Measurements from ENCODE around the gene WDR47. TPM values are rescaled to one million over a fixed set of nuclear protein-coding genes. Genes with fewer than 3 reads are reported as not detected.

Gene WDR47
- total and polyA plus RNA-seq, 10 of the 15 experiments (the other 5 are each of a cell fraction or from before 2014, with no cell fraction given) = 2.4 to 9.7 (median 5.9) TPM

GRCh38 chr1:108949044-108949443 lies 92.9 kb downstream of the WDR47 start (continued):
- TF ChIP-seq CTCF (IDR thresholded peaks at IDR 0.05 in 2 of 3, conservative IDR thresholded peaks at IDR 0.05 in 1 of 3; ENCODE audit: control insufficient read depth in 2 of 3, extremely low read depth in 1 of 3, insufficient read depth in 1 of 3, low read depth in 3 of 3, low read length in 3 of 3) = no peak

GRCh38 chr1:108947871-108948525 lies 93.9 kb downstream of the WDR47 start:
- H3K9ac ChIP-seq (ENCODE audit: control insufficient read depth, insufficient read depth, low read length) = no peak overlapping the region
- ChIA-PET POLR2A (interaction anchor here (0.6 to 1.7 kb wide), 3 partner anchors 12 to 139 kb away, joined by 4 to 5 read pairs (median 5); no protein-coding TSS in a partner anchor), RAD21 (ENCODE audit: unreplicated experiment) (no interaction called here), SMC1A (ENCODE audit: uncharacterized antibody, unreplicated experiment) (interaction anchor here (1.0 to 1.8 kb wide), 3 partner anchors 15 to 164 kb away, joined by 3 to 6 read pairs (median 4); partner anchors contain the start of gene CLCC1), CTCF (interaction anchor here (0.7 to 1.4 kb wide), 3 partner anchors 49 to 620 kb away, joined by 3 to 6 read pairs (median 4); a partner anchor contains a TSS)
- no peaks in the 10 kb centered on the region for H3K27me3 ChIP-seq (replicated peaks in 1 of 2; ENCODE audit: control insufficient read depth in 2 of 2, insufficient read depth in 2 of 2, low read length in 1 of 2)
- no peaks in the 10 kb centered on the region for H4K20me1 ChIP-seq (ENCODE audit: control insufficient read depth, insufficient read depth)
- no peak overlapping the region for H2AFZ ChIP-seq (ENCODE audit: control insufficient read depth, low read depth, low read length)
- TF ChIP-seq ZNF274 (IDR thresholded peaks at IDR 0.05; ENCODE audit: insufficient read depth, insufficient read length) (no peak), CHD4 (IDR thresholded peaks at IDR 0.05) (no peak), IKZF2 (IDR thresholded peaks at IDR 0.05) (no peak), NFIC (IDR thresholded peaks at IDR 0.05; ENCODE audit: low read depth, low read length) (no peak), BRCA1 (IDR thresholded peaks at IDR 0.05; ENCODE audit: low read depth, low read length) (no peak)
- ATAC-seq (no peak), DNase-seq (ENCODE audit: low read depth, low spot score) (no peak), FAIRE-seq (no peak)
- intact Hi-C loops (cut with micrococcal nuclease; ENCODE audit: unreplicated experiment) (no loop called here), in situ Hi-C loops (cut with MboI) (no loop called here)
- H3K4me3 ChIP-seq = no peak overlapping the region
- peaks cover 12% of the 10 kb centered on the region for H3K79me2 ChIP-seq (ENCODE audit: control insufficient read depth, insufficient read depth, low read length)
- H3K4me2 ChIP-seq (ENCODE audit: control insufficient read depth, insufficient read depth) = no peak overlapping the region
- peaks cover 0 to 9% of the 10 kb centered on the region in 2 experiments for H3K36me3 ChIP-seq (ENCODE audit: control insufficient read depth in 2 of 2, insufficient read depth in 2 of 2, low read length in 1 of 2)
- no peaks in the 10 kb centered on the region for H3K4me1 ChIP-seq (ENCODE audit: control insufficient read depth, insufficient read depth, low read length)
- 68% methylated on average over 6 of the region's 6 CpGs for WGBS (ENCODE audit: insufficient coverage, insufficient replicate concordance, low lambda C conversion rate, missing lambda C conversion rate)
- no peaks in the 10 kb centered on the region for H3K9me3 ChIP-seq (replicated peaks; ENCODE audit: control insufficient read depth, insufficient read depth, low read length)
- no TSS peak for BruUV-seq (replicated peaks)
- H3K27ac ChIP-seq (ENCODE audit: control insufficient read depth, insufficient read depth) = no peak overlapping the region
